Measurements from ENCODE around the gene ZNF521. TPM values are rescaled to one million over a fixed set of nuclear protein-coding genes. Genes with fewer than 3 reads are reported as not detected.

The ZNF521 gene
- total RNA-seq, 1 experiment from 2014 or later = 20.3 TPM

- DNase-seq = peak; percentile 2 to 20
- H3K4me1 ChIP-seq = peaks cover 4% of the 10 kb centered on the region; the same call in 1 of the 2 replicates
- H3K9me3 ChIP-seq (replicated peaks) = no peaks in the 10 kb centered on the region
- no peak overlapping the region for H3K27ac ChIP-seq
- H3K36me3 ChIP-seq = no peaks in the 10 kb centered on the region
- no peaks in the 10 kb centered on the region for H3K27me3 ChIP-seq
- H3K4me3 ChIP-seq = no peak overlapping the region
These were observed 62.9 kb downstream of the ZNF521 start for GRCh38 chr18:25289001-25289631.

DNA sequence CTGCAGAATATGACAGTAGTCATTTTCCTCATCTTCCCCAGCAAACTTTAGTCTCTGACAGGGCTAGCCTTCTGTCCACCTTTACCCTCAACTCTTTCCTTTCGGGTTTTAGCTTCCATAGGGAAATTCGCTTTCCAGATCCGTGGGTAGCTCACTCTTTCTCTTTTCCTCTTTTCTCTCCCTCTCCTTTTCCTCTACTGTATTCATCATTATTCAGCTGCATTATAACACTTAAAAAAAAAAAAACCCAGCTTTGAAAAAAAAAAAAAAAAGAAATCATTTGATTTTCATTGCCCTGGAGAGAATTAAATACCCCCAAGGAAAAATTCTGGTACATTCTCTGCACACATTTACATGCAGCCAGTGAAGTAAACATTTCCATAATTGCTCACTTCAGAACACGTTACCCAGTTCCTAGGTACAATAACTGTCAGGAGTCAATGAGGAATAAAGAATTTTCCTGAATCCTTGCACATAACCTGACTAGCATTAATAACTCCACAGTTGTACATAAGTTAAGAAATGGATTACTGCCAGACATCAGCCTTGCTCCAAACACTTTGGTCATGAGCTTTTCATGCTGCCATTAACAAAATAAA lies 63.5 kb downstream of the ZNF521 start:
- peaks cover 4% of the 10 kb centered on the region; the same call in 1 of the 2 replicates for H3K4me1 ChIP-seq
- no peak overlapping the region for H3K27ac ChIP-seq
- H3K4me3 ChIP-seq = no peak overlapping the region
- no peaks in the 10 kb centered on the region for H3K36me3 ChIP-seq
- no peaks in the 10 kb centered on the region for H3K27me3 ChIP-seq
- no peaks in the 10 kb centered on the region for H3K9me3 ChIP-seq (replicated peaks)
- no peak for DNase-seq

- H3K36me3 ChIP-seq = no peaks in the 10 kb centered on the region
- no peaks in the 10 kb centered on the region for H3K27me3 ChIP-seq
- no peak for DNase-seq
- H3K4me1 ChIP-seq = peaks cover 4% of the 10 kb centered on the region; the same call in 1 of the 2 replicates
- no peak overlapping the region for H3K4me3 ChIP-seq
- H3K27ac ChIP-seq = no peak overlapping the region
- H3K9me3 ChIP-seq (replicated peaks) = no peaks in the 10 kb centered on the region
These were observed 64.9 kb downstream of the ZNF521 start for GRCh38 chr18:25287106-25287505.

DNA sequence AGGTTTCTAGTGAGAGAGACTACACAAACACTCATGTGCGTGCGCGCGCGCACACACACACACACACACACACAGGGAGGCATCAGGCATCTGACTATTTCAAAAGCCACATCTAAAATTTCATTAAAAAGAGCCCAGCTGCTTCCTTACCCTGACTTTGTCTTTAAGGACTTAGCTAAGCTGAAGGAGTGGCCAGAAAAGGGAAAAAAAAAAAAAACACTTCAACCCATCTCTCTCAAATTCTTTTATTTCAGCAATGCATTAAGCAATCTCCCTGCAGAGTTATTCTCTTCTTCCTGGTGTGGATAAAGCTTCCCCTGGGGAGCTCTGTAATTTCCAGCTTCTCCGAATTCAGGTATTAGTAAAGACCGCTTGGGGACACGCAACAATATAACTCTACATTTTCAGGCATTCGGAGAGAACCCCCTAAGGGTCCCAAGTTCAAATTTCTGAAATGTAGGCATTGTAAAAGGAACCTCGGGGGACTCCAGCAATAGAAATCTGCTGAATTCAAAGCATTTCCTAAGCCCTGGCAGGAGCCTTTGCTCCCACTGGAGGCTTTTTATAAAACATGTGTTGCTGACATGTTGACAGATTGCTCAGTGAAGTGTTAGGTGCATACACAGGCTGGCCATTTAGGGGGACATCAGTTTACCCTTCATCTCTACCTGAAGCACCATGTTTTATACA lies 67.0 kb downstream of the ZNF521 start:
- Histone ChIP-seq H3K36me3 (no peaks in the 10 kb centered on the region), H3K27ac (no peak overlapping the region), H3K27me3 (no peaks in the 10 kb centered on the region), H3K9me3 (replicated peaks) (no peaks in the 10 kb centered on the region), H3K4me3 (no peak overlapping the region), H3K4me1 (peaks cover 4% of the 10 kb centered on the region; the same call in 1 of the 2 replicates)
- no peak for DNase-seq

GRCh38 chr18:25284281-25284680 lies 67.7 kb downstream of the ZNF521 start:
- DNase-seq = no peak
- Histone ChIP-seq H3K4me1 (peaks cover 4% of the 10 kb centered on the region; the same call in 1 of the 2 replicates), H3K9me3 (replicated peaks) (no peaks in the 10 kb centered on the region), H3K4me3 (no peak overlapping the region), H3K27ac (no peak overlapping the region), H3K36me3 (no peaks in the 10 kb centered on the region), H3K27me3 (no peaks in the 10 kb centered on the region)

DNA sequence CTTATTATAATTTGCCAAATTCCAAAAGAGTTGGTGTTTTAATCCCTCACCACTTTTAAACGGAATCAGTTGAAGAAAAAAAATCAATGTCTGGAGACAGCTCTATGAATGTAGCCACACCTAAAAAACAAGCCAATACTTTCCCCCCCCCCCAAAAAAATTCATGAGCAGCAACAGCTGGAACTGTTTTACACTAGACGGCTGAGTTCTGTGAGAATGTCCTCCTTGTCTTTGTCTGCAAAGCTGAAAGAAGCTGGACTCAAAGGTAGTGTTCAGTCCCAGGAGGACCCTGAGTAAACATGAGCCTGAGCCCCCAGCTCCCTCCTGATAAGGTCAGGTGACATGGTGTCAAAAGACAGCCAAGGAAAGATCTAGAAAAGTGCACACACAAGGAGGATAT lies 68.2 kb downstream of the ZNF521 start:
- H3K4me3 ChIP-seq = no peak overlapping the region
- H3K9me3 ChIP-seq (replicated peaks) = no peaks in the 10 kb centered on the region
- H3K36me3 ChIP-seq = no peaks in the 10 kb centered on the region
- H3K4me1 ChIP-seq = peaks cover 4% of the 10 kb centered on the region; the same call in 1 of the 2 replicates
- H3K27ac ChIP-seq = no peak overlapping the region
- H3K27me3 ChIP-seq = no peaks in the 10 kb centered on the region
- peak; percentile 3 to 40 for DNase-seq

DNA sequence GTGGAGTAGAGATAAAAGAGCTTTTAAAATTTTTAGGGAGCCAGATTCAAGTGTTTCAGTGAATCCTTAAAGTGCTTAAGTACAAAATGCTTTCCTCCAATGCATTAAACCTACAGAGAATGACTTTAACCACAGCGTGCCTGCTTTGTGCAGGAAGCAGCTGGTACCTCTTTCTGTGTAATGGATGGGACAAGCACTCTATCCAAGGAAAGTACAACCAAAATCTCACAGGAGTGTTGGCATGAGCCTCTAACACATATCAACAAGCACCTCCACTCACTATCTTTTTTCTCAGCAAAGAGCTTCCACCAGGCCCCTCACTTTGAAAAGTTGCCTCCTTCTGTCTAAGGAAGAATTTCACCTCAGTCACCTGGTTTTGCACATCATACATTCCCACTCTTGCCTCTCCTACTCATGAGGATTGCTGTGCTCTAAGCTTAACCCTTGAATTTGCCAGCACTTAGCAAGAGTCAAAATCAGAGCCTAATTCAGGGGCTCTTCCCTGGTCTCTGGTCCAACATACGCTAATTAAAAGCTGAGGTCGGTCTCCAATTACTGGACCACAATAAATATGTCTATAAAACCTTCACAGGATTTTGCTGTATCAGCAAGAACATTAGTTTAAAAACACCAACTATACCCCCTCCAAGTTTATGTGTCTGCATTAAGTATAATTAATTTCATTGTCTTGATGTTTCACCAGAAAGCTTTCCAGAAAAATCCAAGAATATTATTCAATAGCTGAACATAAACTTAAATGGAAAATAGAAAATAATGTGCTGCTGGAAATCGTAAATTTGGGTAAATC lies 68.9 kb downstream of the ZNF521 start:
- no peak overlapping the region for H3K4me3 ChIP-seq
- no peaks in the 10 kb centered on the region for H3K27me3 ChIP-seq
- H3K9me3 ChIP-seq (replicated peaks) = no peaks in the 10 kb centered on the region
- no peak overlapping the region for H3K27ac ChIP-seq
- DNase-seq = no peak
- no peaks in the 10 kb centered on the region for H3K36me3 ChIP-seq
- H3K4me1 ChIP-seq = peaks cover 4% of the 10 kb centered on the region; the same call in 1 of the 2 replicates

GRCh38 chr18:25282282-25282681 lies 69.7 kb downstream of the ZNF521 start:
- peaks cover 4% of the 10 kb centered on the region; the same call in 1 of the 2 replicates for H3K4me1 ChIP-seq
- no peak overlapping the region for H3K27ac ChIP-seq
- no peaks in the 10 kb centered on the region for H3K36me3 ChIP-seq
- H3K4me3 ChIP-seq = no peak overlapping the region
- no peaks in the 10 kb centered on the region for H3K9me3 ChIP-seq (replicated peaks)
- H3K27me3 ChIP-seq = no peaks in the 10 kb centered on the region
- no peak for DNase-seq

DNA sequence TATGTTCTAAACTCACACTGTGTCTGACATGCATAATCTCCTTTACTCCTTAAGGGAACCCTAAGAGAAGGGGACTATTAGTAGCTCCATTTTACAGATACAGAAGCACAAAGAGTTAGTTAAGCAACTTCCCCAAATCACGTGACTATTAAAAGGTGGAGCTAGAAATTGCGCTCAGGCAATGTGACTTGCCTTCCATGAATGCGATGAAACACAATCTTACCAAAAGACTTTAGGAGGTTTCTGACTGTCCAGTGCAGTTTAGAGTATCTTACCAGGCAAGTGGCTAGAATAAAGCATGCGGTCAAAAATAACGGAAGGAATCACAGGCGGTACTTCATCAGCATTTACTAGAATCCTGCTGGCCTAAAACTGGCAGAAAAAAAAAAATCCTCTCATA lies 70.4 kb downstream of the ZNF521 start:
- no peaks in the 10 kb centered on the region for H3K27me3 ChIP-seq
- H3K9me3 ChIP-seq (replicated peaks) = no peaks in the 10 kb centered on the region
- no peak overlapping the region for H3K4me3 ChIP-seq
- no peaks in the 10 kb centered on the region for H3K36me3 ChIP-seq
- no peak for DNase-seq
- no peak overlapping the region for H3K27ac ChIP-seq
- H3K4me1 ChIP-seq = peaks cover 4% of the 10 kb centered on the region; the same call in 1 of the 2 replicates

DNA sequence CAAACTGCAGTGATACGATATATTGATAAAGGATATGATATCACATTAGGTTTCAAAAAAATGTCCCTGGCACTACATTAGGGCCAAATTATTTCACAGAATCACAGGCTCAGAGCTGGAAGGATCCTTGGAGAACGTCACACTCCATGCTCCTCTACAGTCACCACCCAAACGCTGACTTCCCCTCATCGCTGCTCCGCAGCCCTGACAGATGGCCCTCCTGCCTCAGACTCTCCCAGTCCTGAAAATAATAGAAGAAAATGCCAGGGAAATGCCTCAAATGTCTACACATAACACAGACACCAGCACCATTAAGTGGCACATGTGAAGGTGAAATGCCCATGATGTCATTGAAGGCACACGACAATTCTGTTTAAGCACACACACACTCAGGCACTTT lies 72.0 kb downstream of the ZNF521 start:
- Histone ChIP-seq H3K27ac (no peak overlapping the region), H3K36me3 (no peaks in the 10 kb centered on the region), H3K4me1 (peaks cover 7% of the 10 kb centered on the region; the same call in 1 of the 2 replicates), H3K4me3 (no peak overlapping the region), H3K9me3 (replicated peaks) (no peaks in the 10 kb centered on the region), H3K27me3 (no peaks in the 10 kb centered on the region)
- no peak for DNase-seq

- H3K27ac ChIP-seq = no peak overlapping the region
- H3K27me3 ChIP-seq = no peaks in the 10 kb centered on the region
- H3K4me3 ChIP-seq = no peak overlapping the region
- no peaks in the 10 kb centered on the region for H3K36me3 ChIP-seq
- peaks cover 7% of the 10 kb centered on the region; the same call in 1 of the 2 replicates for H3K4me1 ChIP-seq
- no peak for DNase-seq
- no peaks in the 10 kb centered on the region for H3K9me3 ChIP-seq (replicated peaks)
These were observed 72.4 kb downstream of the ZNF521 start for GRCh38 chr18:25279556-25279955.

DNA sequence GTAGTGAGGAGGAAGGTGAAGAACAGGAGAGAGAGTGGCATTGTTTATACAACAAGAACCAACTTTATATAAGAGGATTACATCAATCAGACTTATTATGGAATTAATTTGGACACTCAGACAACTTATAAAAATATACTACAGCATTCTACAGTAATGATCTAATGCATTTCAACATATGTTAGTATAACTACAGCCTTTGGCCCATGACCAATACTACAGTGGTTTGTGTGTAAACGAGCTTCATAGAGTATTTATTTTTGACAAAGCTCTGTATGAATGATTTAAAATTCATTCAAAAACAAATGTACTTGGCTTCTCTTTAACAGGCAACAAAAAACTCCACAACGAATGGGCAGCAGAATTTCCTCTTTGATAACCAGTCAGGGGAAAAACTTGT lies 72.8 kb downstream of the ZNF521 start:
- Histone ChIP-seq H3K4me3 (no peak overlapping the region), H3K9me3 (replicated peaks) (no peaks in the 10 kb centered on the region), H3K27ac (no peak overlapping the region), H3K4me1 (peaks cover 3% of the 10 kb centered on the region; the same call in 1 of the 2 replicates), H3K36me3 (no peaks in the 10 kb centered on the region), H3K27me3 (no peaks in the 10 kb centered on the region)
- no peak for DNase-seq

DNA sequence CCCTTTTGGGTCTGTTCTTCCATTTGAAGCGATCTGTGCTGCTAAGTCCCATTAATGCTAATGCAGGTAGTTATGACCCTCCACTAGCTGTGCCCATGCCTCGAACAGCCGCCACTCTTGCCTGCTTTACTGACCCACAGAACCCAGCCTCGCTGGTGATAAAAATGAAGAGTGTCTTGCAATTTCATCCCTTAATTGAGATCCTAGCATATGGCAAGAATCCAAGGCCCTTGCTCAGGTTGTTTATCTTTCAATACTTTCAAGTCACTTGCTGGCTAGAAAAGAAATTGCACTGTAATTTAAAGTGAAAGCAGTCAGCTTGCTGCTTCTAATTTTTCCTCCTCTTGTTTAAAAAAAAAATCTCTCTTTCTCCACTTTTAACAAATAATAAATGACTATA lies 73.6 kb downstream of the ZNF521 start:
- Histone ChIP-seq H3K9me3 (replicated peaks) (no peaks in the 10 kb centered on the region), H3K27ac (no peak overlapping the region), H3K4me3 (no peak overlapping the region), H3K36me3 (no peaks in the 10 kb centered on the region), H3K4me1 (peaks cover 3% of the 10 kb centered on the region; the same call in 1 of the 2 replicates), H3K27me3 (no peaks in the 10 kb centered on the region)
- no peak for DNase-seq

GRCh38 chr18:25275412-25276001 lies 76.5 kb downstream of the ZNF521 start:
- Histone ChIP-seq H3K27ac (no peak overlapping the region), H3K4me1 (peaks cover 3% of the 10 kb centered on the region; the same call in 1 of the 2 replicates), H3K9me3 (replicated peaks) (no peaks in the 10 kb centered on the region), H3K27me3 (no peaks in the 10 kb centered on the region), H3K36me3 (no peaks in the 10 kb centered on the region), H3K4me3 (no peak overlapping the region)
- peak; percentile 15 to 44 for DNase-seq

All from SJCRH30 (cell line).